GM19035 (cell line): ENCODE measurements around the gene DYRK1A.
"Not testable (repeated sequence)": the region's sequence is repeated elsewhere in the genome, so short reads cannot be mapped to it uniquely, and the experiment has no call there.

Source experiments
- ATAC-seq: cut with Tn5 transposase; IDR thresholded peaks from one replicate; pipeline ENCODE4 v1.9.1; 2021; ENCODE audit not compliant: unreplicated experiment

DYRK1A gene

DNA sequence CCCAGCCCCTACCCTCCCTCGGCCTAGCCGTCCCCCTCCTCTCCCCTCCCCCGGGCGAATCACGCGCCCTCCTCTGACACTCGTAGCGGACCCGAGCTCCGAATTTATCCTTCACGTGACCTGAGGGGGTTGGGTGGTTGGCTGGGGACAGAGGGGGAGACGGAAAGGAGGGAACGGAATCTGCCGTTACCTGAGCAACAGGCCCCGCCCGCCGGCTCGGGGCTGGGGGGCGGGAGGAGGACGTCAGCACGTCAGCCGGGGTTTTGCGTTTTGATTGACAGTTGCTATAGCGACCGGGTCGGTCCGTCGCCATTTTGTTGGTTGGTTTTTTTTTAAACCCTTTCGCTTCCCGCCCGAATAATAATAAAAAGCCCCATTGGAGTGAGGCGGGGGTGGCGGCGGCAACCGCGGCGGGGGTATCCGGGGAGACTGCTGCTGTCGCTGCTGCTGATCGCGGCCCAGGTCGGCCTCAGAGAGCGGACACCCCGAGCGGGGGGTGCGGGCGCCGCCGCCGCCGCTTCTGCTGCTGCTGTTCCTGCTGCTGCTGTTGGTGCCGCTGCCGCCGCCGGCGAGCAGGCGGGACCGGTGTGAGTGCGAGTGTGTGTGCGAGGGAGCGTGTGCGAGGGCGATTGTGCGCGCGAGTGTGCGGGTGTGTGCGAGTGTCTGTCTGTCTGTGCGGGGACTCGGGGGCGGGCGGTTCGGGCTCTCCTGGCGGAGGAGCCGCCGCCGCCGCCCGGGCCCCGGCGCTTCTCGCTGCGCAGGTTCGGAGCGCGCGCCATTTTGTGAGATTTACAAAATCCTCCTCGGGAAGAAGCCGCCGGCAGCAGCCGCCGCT, at the start of gene DYRK1A:
Gene DYRK1A (plus strand): TSS at position 292 of the 835 bp plus-strand sequence. CDS start 53,602 bp downstream, outside the sequence.
- peak; percentile 70 for ATAC-seq

DNA sequence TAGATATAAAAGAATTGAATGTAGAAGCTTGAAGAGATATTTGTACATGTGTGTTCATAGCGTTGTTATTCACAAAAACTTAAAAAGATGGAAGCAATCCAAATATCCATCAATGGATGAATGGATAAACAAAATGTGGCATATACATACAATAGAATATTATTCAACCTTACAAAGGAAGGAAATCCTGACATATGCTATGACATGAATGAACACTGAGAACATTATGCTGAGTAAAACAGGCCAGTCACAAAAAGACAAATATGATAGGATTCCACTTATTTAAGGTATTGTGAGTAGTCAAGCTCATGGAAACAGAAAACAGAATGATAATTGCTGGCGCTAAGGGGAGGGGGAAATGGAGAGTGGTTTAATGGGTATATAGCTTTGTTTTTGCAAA, 47.0 kb upstream of the DYRK1A start:
- no peak for ATAC-seq

GRCh38 chr21:37322084-37322483, 44.5 kb upstream of the DYRK1A start:
- no peak for ATAC-seq

DNA sequence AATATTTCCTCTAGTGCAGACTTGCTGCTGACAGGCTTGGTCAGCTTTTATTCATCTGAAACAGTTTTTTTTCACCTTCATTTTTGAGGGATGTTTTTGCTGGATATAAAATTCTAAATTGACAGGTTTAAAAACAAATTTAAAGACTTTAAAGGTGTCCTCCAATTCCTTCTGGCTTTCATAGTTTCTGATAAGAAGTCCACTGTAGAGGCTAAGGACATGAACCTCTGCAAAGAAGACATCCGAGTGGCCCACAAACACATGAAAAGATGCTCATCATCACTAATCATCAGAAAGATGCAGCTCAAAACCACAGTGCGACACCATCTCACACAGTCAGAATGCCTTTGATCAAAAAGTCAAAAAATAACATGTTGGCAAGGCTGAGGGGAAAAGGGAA, 42.0 kb upstream of the DYRK1A start:
- no peak for ATAC-seq

- ATAC-seq, result not testable (repeated sequence)
Measured at GRCh38 chr21:37328147-37328546, 38.4 kb upstream of the DYRK1A start.

DNA sequence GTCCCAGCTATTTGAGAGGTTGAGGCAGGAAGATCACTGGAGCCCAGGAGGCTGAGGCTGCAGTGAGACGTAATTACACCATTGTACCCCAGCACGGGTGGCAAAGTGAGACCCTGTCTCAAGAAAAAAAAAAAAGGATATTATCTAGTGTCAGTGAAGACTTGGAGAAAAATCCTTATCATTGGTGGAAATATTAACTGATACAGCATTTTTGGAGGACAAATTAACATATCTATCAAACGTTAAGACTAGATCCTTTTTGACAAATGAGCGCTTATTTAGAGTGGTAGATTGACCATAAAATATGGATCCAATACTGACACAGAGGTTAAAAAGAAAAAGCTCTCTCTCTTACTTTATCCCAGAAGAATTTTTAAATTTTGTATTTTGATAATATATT, 35.2 kb upstream of the DYRK1A start:
- ATAC-seq, result no peak

GRCh38 chr21:37335053-37335452, 31.5 kb upstream of the DYRK1A start:
- no peak for ATAC-seq

GRCh38 chr21:37337179-37337578, 29.4 kb upstream of the DYRK1A start:
- ATAC-seq, result no peak

- no peak for ATAC-seq
Measured at GRCh38 chr21:37337831-37338230, 28.7 kb upstream of the DYRK1A start.

DNA sequence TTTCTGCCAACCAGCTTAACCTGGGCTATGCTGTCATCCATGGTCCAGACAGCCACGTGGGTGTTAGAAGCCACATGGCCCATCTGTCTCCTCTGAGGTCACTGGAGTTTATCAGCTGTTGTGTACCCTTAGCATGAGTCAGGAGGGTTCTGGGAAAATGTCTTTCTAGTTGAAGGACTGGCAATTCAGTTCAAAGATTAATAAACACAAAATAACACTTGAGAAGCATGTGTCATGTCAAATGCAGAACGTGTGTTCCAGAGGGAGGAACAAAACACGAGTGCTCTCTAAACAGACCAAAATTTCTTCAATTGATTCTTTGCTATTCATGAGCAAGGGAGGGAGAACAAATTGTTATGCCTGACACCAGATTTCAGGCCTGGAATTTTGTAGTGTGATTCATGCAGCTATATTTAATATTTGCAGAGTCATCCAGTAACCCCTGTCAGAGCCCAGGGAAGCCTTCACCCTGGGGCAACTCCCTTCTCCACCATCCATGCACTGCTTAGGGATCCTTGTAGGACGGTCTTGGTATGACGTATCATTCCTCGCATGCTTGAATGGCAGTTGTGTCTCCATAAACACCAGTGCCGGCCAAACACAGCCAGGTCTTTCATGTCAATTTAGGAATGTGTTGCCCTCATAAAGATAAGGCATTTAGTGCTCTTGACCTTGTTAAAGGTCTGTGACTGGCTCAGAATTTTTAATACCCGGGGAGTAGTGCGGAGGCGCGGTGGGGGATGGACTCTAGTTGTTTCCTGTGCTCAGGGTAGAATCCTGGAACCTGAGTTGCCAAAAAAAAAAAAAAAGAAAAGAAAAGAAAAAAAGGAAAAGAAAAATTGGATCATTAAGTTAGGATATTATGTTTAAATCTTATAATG, 27.7 kb upstream of the DYRK1A start:
- no peak for ATAC-seq

DNA sequence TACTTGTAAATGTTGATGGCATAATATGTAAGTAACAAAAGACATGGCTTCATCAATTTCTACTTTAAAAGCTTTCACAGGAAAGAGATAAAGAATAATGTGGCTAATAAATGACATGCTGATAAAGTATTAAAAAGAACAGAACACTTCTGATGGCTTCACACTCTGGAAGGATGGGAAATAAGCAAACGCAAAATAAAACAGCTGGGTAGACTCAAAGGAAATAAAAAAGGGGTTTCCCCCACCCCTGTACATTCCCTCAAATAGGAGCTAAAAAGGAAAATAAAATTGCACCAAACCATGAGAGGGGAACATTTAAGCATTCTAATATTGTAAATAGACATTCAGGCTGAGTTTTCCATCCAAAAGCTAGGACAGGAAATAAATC, 27.0 kb upstream of the DYRK1A start:
- no peak for ATAC-seq

DNA sequence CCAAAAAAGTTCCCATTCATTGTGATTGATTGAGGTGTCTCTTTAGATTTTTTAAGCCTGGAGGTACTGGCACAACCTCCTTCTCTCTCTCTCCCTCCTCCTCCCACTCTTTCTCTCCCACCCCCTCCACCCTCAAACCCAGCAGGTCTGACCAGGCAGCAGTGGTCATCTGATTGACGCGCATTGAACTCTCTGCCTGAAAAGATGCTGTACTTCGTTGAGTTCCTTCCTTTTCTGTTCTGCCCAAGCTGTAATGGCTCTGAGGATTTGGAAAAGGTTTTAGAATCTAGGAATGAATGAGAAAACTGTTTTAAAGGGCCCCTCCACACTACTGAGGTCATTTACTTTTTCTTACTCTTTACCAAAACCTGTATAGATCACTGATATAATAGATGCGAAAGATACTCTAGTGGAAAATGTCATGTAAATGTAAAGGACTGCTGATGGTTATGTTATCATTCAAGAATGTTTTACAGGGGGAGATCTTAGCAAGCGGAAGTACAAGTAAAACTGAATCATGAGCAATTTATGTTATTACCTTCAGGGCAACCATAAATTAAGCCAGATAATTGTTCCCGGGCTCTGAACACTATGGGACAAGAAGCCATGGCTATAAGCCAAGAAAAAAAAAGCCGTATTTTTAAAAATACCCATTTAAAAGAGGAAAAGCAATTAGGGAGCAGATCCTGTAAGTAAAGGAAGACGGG, 25.2 kb upstream of the DYRK1A start:
- no peak for ATAC-seq

DNA sequence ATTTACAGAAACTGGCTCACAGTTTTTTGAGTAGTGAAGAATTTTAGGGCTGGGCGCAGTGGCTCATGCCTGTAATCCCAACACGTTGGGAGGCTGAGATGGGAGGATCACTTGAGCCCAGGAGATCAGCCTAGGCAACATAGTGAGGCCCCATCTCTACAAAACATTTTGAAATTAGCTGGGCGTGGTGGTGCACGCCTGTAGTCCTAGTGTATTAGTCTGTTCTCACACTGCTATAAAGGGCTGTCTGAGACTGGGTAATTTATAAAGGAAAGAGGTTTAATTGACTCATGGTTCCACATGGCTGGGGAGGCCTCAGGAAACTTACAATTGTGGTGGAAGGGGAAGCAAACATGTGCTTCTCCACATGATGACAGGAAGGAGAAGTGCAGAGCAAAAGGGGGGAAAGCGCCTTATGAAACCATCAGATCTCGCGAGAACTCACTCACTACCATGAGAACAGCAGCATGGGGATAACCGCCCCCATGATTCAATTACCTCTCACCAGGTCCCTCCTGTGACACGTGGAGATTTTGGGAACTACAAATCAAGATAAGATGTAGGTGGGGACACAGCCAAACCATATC, 24.4 kb upstream of the DYRK1A start:
- ATAC-seq, result no peak

GRCh38 chr21:37346841-37347430, 19.6 kb upstream of the DYRK1A start:
- ATAC-seq, result no peak

DNA sequence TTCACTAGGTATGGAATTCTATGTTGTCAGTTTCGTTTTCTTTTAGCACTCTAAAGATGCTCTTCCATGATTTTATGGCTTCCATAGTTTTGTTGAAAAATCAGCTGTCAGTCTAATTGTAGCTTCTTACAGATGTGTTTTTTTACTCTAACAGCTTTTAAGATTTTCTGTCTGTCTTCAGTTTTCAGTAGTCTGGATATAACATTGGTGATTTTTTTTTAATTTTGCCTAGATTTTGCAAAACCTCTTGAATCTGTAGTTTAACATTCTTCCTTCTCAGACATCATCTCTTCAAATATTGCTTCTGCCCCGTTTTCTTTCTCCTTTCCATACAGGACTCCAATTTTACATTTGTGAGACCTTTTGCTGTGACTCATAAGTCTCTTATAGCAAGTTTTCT, 17.9 kb upstream of the DYRK1A start:
- no peak for ATAC-seq

- ATAC-seq, result no peak
Measured at GRCh38 chr21:37350472-37350871, 16.1 kb upstream of the DYRK1A start.

DNA sequence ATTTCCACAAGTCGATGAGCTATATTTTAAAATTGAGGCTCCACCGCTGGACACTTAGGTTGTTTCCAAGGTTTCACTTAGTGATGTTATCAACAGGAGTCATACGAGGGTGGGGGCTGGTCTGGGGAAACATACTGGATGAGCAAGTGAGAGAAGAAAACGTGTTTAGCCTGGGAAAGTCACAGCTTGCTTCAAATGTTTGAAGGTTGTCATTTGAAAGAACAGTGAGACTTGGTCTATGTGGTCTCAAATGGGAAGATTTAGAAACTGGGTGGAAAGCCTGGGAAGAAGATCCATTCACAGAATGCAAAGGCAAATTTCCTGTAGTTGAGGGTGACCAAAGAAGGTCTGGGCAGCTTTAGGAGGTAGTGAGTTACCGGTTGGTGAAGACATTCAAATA, 9.9 kb upstream of the DYRK1A start:
- ATAC-seq, result no peak

DNA sequence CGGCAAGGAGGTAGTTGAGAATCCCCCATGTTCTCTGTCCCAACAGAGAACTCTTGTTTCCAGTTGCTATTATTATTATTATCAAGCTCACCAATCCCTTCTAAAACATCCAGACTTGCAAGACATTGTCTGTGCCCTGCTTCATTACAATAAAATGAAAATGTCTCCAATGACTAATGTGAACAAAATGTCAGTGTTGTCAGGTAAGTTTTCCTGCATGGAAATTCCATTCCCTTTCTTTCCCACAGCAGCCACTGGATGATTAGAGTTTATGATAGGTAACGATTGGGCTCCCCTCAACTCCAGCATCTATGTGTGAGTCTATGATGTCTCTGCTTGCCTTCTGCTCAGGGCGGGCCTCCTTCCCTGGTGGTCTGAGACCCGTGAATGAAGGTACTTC, 8.9 kb upstream of the DYRK1A start:
- ATAC-seq, result no peak

DNA sequence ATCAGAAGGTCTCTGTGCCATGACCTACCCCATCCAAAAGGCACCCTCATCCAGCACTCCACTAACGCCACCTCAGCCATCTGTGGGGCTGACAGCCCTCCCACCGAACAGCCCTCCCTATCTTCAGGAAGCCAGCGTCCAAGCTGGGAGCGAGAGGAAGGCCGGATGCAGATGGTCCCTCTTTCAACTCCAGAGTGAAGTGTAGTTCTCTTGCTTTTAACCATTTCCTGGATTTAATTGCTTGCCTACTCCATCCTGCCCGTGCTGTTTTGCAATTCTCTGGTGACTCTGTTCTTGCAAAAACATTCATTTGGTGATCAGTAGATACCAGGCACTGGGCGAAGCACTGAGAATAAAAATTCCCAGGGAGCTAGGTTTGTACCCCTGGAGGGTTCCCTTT, 8.2 kb upstream of the DYRK1A start:
- ATAC-seq, result no peak

DNA sequence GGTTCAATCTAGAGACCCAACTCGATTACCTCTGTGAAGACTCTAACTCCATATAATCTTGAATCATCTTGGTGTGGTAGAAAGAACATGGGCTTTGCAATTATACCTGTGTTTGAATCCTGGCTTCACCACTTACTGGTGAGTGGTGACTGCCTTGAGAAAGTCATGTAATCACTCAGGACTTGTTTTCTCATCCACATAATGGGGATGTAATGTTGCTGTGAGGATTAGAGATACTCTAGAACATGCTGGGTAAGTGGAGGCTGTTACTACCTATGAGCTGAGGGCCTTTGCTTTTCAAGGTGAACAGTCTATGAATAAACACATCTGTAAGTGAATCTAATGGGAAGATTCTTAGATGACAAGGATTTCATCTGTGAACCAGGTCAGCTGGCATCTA, 2.6 kb upstream of the DYRK1A start:
- no peak for ATAC-seq

DNA sequence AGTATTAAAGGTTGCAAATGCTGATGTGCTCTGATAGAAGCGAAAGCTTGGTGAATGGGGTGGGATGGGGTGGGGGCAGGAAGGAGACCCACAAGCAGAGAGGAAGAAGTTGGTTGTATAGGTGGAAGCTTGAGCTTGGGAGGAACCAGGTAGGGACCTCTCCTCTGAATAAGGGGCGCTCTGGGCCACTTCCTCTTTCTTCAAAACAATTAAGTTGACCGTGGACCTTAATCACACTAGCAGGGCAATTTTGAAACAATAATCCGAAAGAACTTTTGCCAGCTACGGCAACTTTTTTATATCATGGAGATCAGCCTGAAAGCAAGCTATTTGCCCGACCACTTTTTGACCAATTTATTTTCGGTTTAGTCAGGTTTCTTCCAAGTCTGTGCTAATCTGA, 1.9 kb upstream of the DYRK1A start:
- no peak for ATAC-seq
